Measurements from ENCODE around the gene UPK2.

- TF ChIP-seq, protein P1, sequence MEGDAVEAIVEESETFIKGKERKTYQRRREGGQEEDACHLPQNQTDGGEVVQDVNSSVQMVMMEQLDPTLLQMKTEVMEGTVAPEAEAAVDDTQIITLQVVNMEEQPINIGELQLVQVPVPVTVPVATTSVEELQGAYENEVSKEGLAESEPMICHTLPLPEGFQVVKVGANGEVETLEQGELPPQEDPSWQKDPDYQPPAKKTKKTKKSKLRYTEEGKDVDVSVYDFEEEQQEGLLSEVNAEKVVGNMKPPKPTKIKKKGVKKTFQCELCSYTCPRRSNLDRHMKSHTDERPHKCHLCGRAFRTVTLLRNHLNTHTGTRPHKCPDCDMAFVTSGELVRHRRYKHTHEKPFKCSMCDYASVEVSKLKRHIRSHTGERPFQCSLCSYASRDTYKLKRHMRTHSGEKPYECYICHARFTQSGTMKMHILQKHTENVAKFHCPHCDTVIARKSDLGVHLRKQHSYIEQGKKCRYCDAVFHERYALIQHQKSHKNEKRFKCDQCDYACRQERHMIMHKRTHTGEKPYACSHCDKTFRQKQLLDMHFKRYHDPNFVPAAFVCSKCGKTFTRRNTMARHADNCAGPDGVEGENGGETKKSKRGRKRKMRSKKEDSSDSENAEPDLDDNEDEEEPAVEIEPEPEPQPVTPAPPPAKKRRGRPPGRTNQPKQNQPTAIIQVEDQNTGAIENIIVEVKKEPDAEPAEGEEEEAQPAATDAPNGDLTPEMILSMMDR (IDR thresholded peaks at IDR 0.05) = no peak
- TF ChIP-seq POLR2A (IDR thresholded peaks at IDR 0.05) = no peak
Observed at GRCh38 chr11:118957549-118957948, 1.5 kb downstream of the UPK2 start.

Data from uterus (tissue), 2 donors.